ENCODE results near the gene ACACA.

Gene ACACA

GRCh38 chr17:37052450-37052849, 354.2 kb downstream of the ACACA start:
- TF ChIP-seq, protein P1, sequence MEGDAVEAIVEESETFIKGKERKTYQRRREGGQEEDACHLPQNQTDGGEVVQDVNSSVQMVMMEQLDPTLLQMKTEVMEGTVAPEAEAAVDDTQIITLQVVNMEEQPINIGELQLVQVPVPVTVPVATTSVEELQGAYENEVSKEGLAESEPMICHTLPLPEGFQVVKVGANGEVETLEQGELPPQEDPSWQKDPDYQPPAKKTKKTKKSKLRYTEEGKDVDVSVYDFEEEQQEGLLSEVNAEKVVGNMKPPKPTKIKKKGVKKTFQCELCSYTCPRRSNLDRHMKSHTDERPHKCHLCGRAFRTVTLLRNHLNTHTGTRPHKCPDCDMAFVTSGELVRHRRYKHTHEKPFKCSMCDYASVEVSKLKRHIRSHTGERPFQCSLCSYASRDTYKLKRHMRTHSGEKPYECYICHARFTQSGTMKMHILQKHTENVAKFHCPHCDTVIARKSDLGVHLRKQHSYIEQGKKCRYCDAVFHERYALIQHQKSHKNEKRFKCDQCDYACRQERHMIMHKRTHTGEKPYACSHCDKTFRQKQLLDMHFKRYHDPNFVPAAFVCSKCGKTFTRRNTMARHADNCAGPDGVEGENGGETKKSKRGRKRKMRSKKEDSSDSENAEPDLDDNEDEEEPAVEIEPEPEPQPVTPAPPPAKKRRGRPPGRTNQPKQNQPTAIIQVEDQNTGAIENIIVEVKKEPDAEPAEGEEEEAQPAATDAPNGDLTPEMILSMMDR (IDR thresholded peaks at IDR 0.05; ENCODE audit: insufficient read depth, low read depth, low read length, missing control alignments) = no peak
- H3K4me3 ChIP-seq (ENCODE audit: low read depth, low read length) = no peak overlapping the region
- no peak for DNase-seq (ENCODE audit: low read depth)

GRCh38 chr17:37051833-37052232, 354.8 kb downstream of the ACACA start:
- TF ChIP-seq, protein P1 (IDR thresholded peaks at IDR 0.05; ENCODE audit: insufficient read depth, low read depth, low read length, missing control alignments) = no peak
- H3K4me3 ChIP-seq (ENCODE audit: low read depth, low read length) = no peak overlapping the region
- no peak for DNase-seq (ENCODE audit: low read depth)

DNA sequence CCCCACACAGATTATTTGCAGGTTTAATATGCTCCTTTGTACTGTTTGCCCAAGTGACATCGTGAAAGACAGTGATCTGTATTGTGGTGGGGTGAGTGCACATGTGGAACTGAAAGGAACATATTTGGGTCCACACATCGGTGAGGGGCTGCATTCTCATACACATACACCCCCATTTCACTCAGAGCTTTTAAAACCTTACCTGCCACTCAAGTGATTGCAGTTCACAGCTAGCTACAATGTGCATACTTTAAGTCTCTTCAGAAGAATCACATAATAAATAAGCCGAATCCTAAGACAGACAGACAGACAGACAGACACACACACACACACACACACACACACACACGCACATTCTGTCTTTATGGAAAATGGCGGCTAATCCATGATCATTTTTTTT, 355.3 kb downstream of the ACACA start:
- H3K4me3 ChIP-seq (ENCODE audit: low read depth, low read length) = no peak overlapping the region
- TF ChIP-seq, protein P1 (IDR thresholded peaks at IDR 0.05; ENCODE audit: insufficient read depth, low read depth, low read length, missing control alignments) = no peak
- no peak for DNase-seq (ENCODE audit: low read depth)

GRCh38 chr17:37050920-37051319, 355.7 kb downstream of the ACACA start:
- no peak overlapping the region for H3K4me3 ChIP-seq (ENCODE audit: low read depth, low read length)

GRCh38 chr17:37048811-37049210, 357.8 kb downstream of the ACACA start:
- TF ChIP-seq, protein P1 (IDR thresholded peaks at IDR 0.05; ENCODE audit: insufficient read depth, low read depth, low read length, missing control alignments) = no peak
- H3K4me3 ChIP-seq (ENCODE audit: low read depth, low read length) = no peak overlapping the region
- DNase-seq (ENCODE audit: low read depth) = no peak

More at GRCh38 chr17:37050920-37051319, 355.7 kb downstream of the ACACA start:
- TF ChIP-seq, protein P1 (IDR thresholded peaks at IDR 0.05; ENCODE audit: insufficient read depth, low read depth, low read length, missing control alignments) = no peak
- DNase-seq (ENCODE audit: low read depth) = no peak

GRCh38 chr17:37047631-37048104, 359.0 kb downstream of the ACACA start:
- H3K4me3 ChIP-seq (ENCODE audit: low read depth, low read length) = no peak overlapping the region
- DNase-seq (ENCODE audit: low read depth) = peak; percentile 87
- TF ChIP-seq, protein P1 (IDR thresholded peaks at IDR 0.05; ENCODE audit: insufficient read depth, low read depth, low read length, missing control alignments) = peak; percentile 82

- no peak for DNase-seq (ENCODE audit: low read depth)
- TF ChIP-seq, protein P1 (IDR thresholded peaks at IDR 0.05; ENCODE audit: insufficient read depth, low read depth, low read length, missing control alignments) = no peak
- no peak overlapping the region for H3K4me3 ChIP-seq (ENCODE audit: low read depth, low read length)
Measured at GRCh38 chr17:37045351-37045922, 361.2 kb downstream of the ACACA start.
